ENCODE measurements around the gene EVX2.
A peak's percentile ranks its signal among the peaks of the same experiment; 100 is the strongest.

DNA sequence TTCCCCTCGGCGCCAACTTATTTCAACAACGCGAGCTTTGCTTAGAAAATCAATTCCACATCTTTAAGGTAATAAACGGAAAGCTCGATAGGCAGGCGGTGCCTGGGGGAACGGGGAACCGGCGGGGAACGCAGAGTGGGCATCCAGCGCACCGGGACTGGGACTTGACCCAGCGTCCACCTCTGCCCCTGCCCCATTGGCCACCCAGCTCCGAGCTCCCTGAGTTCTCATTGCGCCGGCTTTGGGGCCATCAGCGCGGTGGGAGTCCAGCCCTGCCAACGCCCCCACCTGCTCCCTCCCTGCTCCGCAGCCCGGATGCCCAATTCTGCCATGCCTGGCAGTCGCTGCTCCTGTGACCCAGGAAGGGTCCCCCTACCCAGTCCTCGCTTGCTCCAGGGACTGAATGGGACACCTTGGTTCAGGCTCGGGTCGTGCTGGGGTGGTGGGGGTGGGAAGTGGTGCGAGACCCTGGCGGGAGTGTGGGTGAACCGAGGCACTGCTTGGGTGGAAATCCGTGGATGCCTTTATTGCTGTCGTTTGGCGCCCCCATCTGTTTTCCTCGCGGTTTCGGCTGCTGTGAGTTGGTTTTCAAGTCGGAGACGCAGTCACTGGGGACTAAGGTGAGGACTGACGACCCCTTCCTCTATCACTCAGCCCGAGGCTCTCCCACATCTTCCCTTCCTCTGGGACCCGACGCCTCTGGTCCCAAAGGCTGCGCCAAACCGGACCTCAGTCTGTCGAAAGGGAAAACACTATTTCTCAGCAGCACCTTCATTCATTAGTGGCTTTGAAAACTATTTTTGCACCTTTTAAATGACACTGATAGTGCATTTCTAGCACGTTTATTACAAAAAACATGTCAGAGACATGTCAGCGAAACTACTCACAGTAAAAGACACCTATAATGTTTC, 2.4 kb upstream of the EVX2 start:
- TF ChIP-seq SRSF3 (IDR thresholded peaks at IDR 0.05; ENCODE audit: insufficient read depth, low read length) (no peak), ZBTB8A (IDR thresholded peaks at IDR 0.05; ENCODE audit: partially characterized antibody) (no peak), ZNF431 (CRISPR knock-in tag; IDR thresholded peaks at IDR 0.05) (no peak), FOXM1 (IDR thresholded peaks at IDR 0.05; ENCODE audit: low read depth) (no peak), FOXM1 (CRISPR knock-in tag; IDR thresholded peaks at IDR 0.05; ENCODE audit: low read depth) (no peak), EP300 (IDR thresholded peaks at IDR 0.05; ENCODE audit: low read length) (no peak), TAF7 (tag; IDR thresholded peaks at IDR 0.05) (no peak), POLR2A (conservative IDR thresholded peaks at IDR 0.05) (no peak), ZFP36 (IDR thresholded peaks at IDR 0.05; ENCODE audit: low read depth, low read length, partially characterized antibody) (no peak), GATAD2B (IDR thresholded peaks at IDR 0.05; ENCODE audit: borderline replicate concordance) (no peak)
- TF ChIP-seq, protein P1, sequence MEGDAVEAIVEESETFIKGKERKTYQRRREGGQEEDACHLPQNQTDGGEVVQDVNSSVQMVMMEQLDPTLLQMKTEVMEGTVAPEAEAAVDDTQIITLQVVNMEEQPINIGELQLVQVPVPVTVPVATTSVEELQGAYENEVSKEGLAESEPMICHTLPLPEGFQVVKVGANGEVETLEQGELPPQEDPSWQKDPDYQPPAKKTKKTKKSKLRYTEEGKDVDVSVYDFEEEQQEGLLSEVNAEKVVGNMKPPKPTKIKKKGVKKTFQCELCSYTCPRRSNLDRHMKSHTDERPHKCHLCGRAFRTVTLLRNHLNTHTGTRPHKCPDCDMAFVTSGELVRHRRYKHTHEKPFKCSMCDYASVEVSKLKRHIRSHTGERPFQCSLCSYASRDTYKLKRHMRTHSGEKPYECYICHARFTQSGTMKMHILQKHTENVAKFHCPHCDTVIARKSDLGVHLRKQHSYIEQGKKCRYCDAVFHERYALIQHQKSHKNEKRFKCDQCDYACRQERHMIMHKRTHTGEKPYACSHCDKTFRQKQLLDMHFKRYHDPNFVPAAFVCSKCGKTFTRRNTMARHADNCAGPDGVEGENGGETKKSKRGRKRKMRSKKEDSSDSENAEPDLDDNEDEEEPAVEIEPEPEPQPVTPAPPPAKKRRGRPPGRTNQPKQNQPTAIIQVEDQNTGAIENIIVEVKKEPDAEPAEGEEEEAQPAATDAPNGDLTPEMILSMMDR (IDR thresholded peaks at IDR 0.05 in 2 of 3, conservative IDR thresholded peaks at IDR 0.05 in 1 of 3; ENCODE audit: insufficient read depth in 2 of 3, low read depth in 1 of 3, low read length in 3 of 3) = peak; percentile 72 to 76 (median 75)
- TF ChIP-seq, protein P2, sequence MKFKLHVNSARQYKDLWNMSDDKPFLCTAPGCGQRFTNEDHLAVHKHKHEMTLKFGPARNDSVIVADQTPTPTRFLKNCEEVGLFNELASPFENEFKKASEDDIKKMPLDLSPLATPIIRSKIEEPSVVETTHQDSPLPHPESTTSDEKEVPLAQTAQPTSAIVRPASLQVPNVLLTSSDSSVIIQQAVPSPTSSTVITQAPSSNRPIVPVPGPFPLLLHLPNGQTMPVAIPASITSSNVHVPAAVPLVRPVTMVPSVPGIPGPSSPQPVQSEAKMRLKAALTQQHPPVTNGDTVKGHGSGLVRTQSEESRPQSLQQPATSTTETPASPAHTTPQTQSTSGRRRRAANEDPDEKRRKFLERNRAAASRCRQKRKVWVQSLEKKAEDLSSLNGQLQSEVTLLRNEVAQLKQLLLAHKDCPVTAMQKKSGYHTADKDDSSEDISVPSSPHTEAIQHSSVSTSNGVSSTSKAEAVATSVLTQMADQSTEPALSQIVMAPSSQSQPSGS (CRISPR knock-in tag; IDR thresholded peaks at IDR 0.05) = no peak
- TF ChIP-seq, protein P3, sequence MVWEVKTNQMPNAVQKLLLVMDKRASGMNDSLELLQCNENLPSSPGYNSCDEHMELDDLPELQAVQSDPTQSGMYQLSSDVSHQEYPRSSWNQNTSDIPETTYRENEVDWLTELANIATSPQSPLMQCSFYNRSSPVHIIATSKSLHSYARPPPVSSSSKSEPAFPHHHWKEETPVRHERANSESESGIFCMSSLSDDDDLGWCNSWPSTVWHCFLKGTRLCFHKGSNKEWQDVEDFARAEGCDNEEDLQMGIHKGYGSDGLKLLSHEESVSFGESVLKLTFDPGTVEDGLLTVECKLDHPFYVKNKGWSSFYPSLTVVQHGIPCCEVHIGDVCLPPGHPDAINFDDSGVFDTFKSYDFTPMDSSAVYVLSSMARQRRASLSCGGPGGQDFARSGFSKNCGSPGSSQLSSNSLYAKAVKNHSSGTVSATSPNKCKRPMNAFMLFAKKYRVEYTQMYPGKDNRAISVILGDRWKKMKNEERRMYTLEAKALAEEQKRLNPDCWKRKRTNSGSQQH (CRISPR knock-in tag; IDR thresholded peaks at IDR 0.05) = no peak
- TF ChIP-seq, protein P4, sequence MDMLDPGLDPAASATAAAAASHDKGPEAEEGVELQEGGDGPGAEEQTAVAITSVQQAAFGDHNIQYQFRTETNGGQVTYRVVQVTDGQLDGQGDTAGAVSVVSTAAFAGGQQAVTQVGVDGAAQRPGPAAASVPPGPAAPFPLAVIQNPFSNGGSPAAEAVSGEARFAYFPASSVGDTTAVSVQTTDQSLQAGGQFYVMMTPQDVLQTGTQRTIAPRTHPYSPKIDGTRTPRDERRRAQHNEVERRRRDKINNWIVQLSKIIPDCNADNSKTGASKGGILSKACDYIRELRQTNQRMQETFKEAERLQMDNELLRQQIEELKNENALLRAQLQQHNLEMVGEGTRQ (CRISPR knock-in tag; IDR thresholded peaks at IDR 0.05) = no peak
